Measurements from ENCODE around the gene SYTL3. TPM values are rescaled to one million over a fixed set of nuclear protein-coding genes. Genes with fewer than 3 reads are reported as not detected.

The SYTL3 gene
- total and polyA plus RNA-seq, 9 of the 15 experiments (the other 6 are each of a cell fraction or from before 2014, with no cell fraction given) = 0.04 to 0.46 (median 0.17) TPM; not detected in 1

DNA sequence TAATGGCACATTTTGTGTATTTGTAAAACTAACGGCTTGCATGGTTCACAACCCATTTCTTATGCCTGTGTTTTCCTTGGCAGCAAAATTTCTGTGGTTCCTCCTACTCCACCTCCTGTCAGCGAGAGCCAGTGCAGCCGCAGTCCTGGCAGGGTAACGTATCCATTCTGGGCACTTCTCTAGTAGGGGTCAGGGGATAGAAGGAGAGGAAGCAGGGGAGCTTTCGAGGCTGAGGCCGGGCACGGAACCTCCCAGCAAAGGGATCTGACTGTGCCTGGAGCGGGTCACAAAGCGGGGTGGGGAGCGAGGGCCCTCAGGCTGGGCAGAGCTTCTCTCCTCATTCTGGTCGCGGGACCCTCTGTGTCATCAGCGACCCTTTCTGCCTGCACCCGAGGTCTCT is 58.4 kb downstream of the SYTL3 start:
- DNase-seq (ENCODE audit: extremely low read depth in 1 of 4, low spot score in 3 of 4) (no peak), FAIRE-seq (no peak), ATAC-seq (no peak)
- no peaks in the 10 kb centered on the region for H4K20me1 ChIP-seq (replicated peaks; ENCODE audit: control insufficient read depth, insufficient read depth, low read length)
- WGBS (ENCODE audit: insufficient coverage, low coverage, missing lambda C conversion rate) = 75% methylated on average over 12 of the region's 14 CpGs
- no peak overlapping the region for H3K4me3 ChIP-seq
- intact Hi-C loops (cut with micrococcal nuclease) = loop anchor here (10.0 kb wide), 1 partner anchor 427 kb away; no protein-coding TSS in a partner anchor
- H3K27me3 ChIP-seq (ENCODE audit: control insufficient read depth in 2 of 2, insufficient read depth in 2 of 2, low read length in 2 of 2) = no peaks in the 10 kb centered on the region
- H3K9ac ChIP-seq (ENCODE audit: insufficient read depth in 1 of 2, low read depth in 2 of 2, low read length in 2 of 2) = peak overlapping the region in 1 of 2 experiments; percentile 66; a peak in 2 of 4 replicates
- H3K9me3 ChIP-seq (replicated peaks; ENCODE audit: control insufficient read depth, insufficient read depth, low read depth, low read length) = no peaks in the 10 kb centered on the region
- no peaks in the 10 kb centered on the region for H3K36me3 ChIP-seq (ENCODE audit: control insufficient read depth, insufficient read depth, low read length)
- H2AFZ ChIP-seq (ENCODE audit: low read depth, low read length) = no peak overlapping the region
- TF ChIP-seq PURB (CRISPR knock-in tag; IDR thresholded peaks at IDR 0.05; ENCODE audit: low read depth) = 0 out of 2 replicates have a peak, but pooled peaks have one; percentile 64
- no peak for TF ChIP-seq MITF (IDR thresholded peaks at IDR 0.05)
- in situ Hi-C loops (cut with MboI) = loop anchor here (25.0 kb wide), 1 partner anchor 279 kb away; no protein-coding TSS in a partner anchor
- peaks cover 26 to 32% of the 10 kb centered on the region in 2 experiments for H3K4me1 ChIP-seq (replicated peaks in 1 of 2; ENCODE audit: control insufficient read depth in 2 of 2, insufficient read depth in 2 of 2, low read length in 2 of 2)
- ChIA-PET POLR2A (interaction anchor here (0.6 to 1.5 kb wide), 3 partner anchors 7 to 399 kb away, joined by 3 to 5 read pairs (median 3); no protein-coding TSS in a partner anchor), CTCF (ENCODE audit: low intra/inter-chr PET ratio) (interaction anchor here (0.6 kb wide), 1 partner anchor 302 kb away, joined by 5 read pairs; no protein-coding TSS in a partner anchor)
- H3K27ac ChIP-seq (ENCODE audit: extremely low read depth, low read depth, low read length) = no peak overlapping the region
- H3K9me1 ChIP-seq (ENCODE audit: control insufficient read depth, insufficient read depth, low read length) = no peaks in the 10 kb centered on the region
- H3K79me2 ChIP-seq (ENCODE audit: control insufficient read depth, insufficient read depth, low read length) = no peaks in the 10 kb centered on the region
- no peak overlapping the region for H3K4me2 ChIP-seq (ENCODE audit: insufficient read depth, low read length)
- BruUV-seq (replicated peaks) = no TSS peak

DNA sequence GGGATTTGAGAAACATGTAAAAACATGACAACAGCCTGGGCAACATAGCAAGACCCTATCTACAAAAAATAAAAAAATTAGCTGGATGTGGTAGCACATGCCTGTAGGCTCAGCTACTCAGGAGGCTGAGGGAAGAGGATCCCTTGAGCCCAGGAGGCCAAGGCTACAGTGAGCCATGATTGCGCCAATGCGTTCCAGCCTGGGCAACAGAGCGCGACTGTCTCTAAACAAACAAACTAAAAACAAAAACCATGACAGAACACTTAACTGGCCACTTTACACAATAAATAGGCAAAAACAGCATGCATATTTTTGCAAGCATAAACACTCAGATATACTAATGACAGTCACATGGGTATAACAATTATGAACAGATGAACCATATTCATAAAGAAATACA is 60.0 kb downstream of the SYTL3 start:
- H3K4me3 ChIP-seq = no peak overlapping the region
- H3K9me3 ChIP-seq (replicated peaks; ENCODE audit: control insufficient read depth, insufficient read depth, low read depth, low read length) = no peaks in the 10 kb centered on the region
- H3K9me1 ChIP-seq (ENCODE audit: control insufficient read depth, insufficient read depth, low read length) = no peaks in the 10 kb centered on the region
- no peak overlapping the region for H3K4me2 ChIP-seq (ENCODE audit: insufficient read depth, low read length)
- no peak overlapping the region for H2AFZ ChIP-seq (ENCODE audit: low read depth, low read length)
- POLR2A ChIA-PET = interaction anchor here (0.6 to 1.3 kb wide), 5 partner anchors 8 to 510 kb away, joined by 3 to 8 read pairs (median 3); no protein-coding TSS in a partner anchor
- CTCF ChIA-PET (ENCODE audit: low intra/inter-chr PET ratio) = interaction anchor here (0.7 kb wide), 1 partner anchor 38 kb away, joined by 3 read pairs; no protein-coding TSS in a partner anchor
- H3K36me3 ChIP-seq (ENCODE audit: control insufficient read depth, insufficient read depth, low read length) = no peaks in the 10 kb centered on the region
- FAIRE-seq = no peak
- no peaks in the 10 kb centered on the region for H3K27me3 ChIP-seq (ENCODE audit: control insufficient read depth in 2 of 2, insufficient read depth in 2 of 2, low read length in 2 of 2)
- intact Hi-C loops (cut with micrococcal nuclease) = loop anchor here (10.0 kb wide), 1 partner anchor 425 kb away; no protein-coding TSS in a partner anchor
- no peak overlapping the region for H3K9ac ChIP-seq (ENCODE audit: insufficient read depth in 1 of 2, low read depth in 2 of 2, low read length in 2 of 2)
- TF ChIP-seq MAFF (IDR thresholded peaks at IDR 0.05; ENCODE audit: low read length) (no peak), ZNF121 (CRISPR knock-in tag; conservative IDR thresholded peaks at IDR 0.05) (0 out of 2 replicates have a peak, but pooled peaks have one; percentile 34)
- TF ChIP-seq, protein P1, sequence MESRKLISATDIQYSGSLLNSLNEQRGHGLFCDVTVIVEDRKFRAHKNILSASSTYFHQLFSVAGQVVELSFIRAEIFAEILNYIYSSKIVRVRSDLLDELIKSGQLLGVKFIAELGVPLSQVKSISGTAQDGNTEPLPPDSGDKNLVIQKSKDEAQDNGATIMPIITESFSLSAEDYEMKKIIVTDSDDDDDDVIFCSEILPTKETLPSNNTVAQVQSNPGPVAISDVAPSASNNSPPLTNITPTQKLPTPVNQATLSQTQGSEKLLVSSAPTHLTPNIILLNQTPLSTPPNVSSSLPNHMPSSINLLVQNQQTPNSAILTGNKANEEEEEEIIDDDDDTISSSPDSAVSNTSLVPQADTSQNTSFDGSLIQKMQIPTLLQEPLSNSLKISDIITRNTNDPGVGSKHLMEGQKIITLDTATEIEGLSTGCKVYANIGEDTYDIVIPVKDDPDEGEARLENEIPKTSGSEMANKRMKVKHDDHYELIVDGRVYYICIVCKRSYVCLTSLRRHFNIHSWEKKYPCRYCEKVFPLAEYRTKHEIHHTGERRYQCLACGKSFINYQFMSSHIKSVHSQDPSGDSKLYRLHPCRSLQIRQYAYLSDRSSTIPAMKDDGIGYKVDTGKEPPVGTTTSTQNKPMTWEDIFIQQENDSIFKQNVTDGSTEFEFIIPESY (CRISPR knock-in tag; IDR thresholded peaks at IDR 0.05) = peak; percentile 59; the same call in 1 of the 2 replicates
- no peak for DNase-seq (ENCODE audit: extremely low read depth in 1 of 4, low spot score in 3 of 4)
- no peak for ATAC-seq
- in situ Hi-C loops (cut with MboI) = loop anchor here (25.0 kb wide), 1 partner anchor 277 kb away; no protein-coding TSS in a partner anchor
- 95% methylated on average over 4 of the region's 4 CpGs for WGBS (ENCODE audit: insufficient coverage, low coverage, missing lambda C conversion rate)
- no peaks in the 10 kb centered on the region for H3K79me2 ChIP-seq (ENCODE audit: control insufficient read depth, insufficient read depth, low read length)
- H3K27ac ChIP-seq (ENCODE audit: extremely low read depth, low read depth, low read length) = no peak overlapping the region
- no TSS peak for BruUV-seq (replicated peaks)
- H3K4me1 ChIP-seq (replicated peaks in 1 of 2; ENCODE audit: control insufficient read depth in 2 of 2, insufficient read depth in 2 of 2, low read length in 2 of 2) = peaks cover 17 to 20% of the 10 kb centered on the region in 2 experiments
- H4K20me1 ChIP-seq (replicated peaks; ENCODE audit: control insufficient read depth, insufficient read depth, low read length) = no peaks in the 10 kb centered on the region

Data from K562 (cell line).